ENCODE measurements around the gene KBTBD2. TPM values are rescaled to one million over a fixed set of nuclear protein-coding genes. Genes with fewer than 3 reads are reported as not detected.

The KBTBD2 gene
- polyA plus RNA-seq, 3 donors = 23.7 to 48.4 (median 33.9) TPM

DNA sequence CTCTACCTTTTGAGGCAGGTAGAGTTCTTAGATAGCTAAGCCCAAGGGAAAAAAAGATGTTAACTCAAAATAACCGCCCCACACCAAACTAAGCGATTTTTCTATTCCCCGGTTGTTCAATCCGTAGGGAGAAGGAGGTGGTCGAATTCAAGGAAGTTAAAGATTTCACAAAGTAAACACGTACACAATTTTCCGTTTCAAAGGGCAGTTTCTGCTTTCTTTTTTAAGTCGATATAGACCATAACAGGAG is 842 bp downstream of the KBTBD2 start:
- DNase-seq = peak in 1 of 3 donors; percentile 30
- Mint-ChIP-seq H3K27me3 (ENCODE audit: low read depth in 3 of 3) (peaks cover 0 to 5% (median 0%) of the 10 kb centered on the region in 3 donors), H3K36me3 (peaks cover 10 to 13% of the 10 kb centered on the region in 2 donors), H3K4me1 (peaks cover 46% of the 10 kb centered on the region), H3K27ac (peak overlapping the region; percentile 99), H3K4me3 (peak overlapping the region; percentile 96 to 99), H3K9me3 (peaks cover 0 to 2% (median 0%) of the 10 kb centered on the region in 7 donors)
- no peaks in the 10 kb centered on the region for H3K9me3 ChIP-seq (replicated peaks in 1 of 2; ENCODE audit: control insufficient read depth in 1 of 2, insufficient read depth in 1 of 2, low read length in 2 of 2)
- H3K27ac ChIP-seq (ENCODE audit: low read depth in 1 of 2, low read length in 2 of 2) = peak overlapping the region; percentile 79 to 98
- intact Hi-C loops (cut with micrococcal nuclease) = loop anchor here (5.0 to 10.0 kb wide), 4 partner anchors 172 to 398 kb away; partner anchors contain the start of genes LSM5 (in 2 of the 2), NT5C3A (in 2 of the 2), AVL9 (in 1 of the 2) and BBS9 (in 1 of the 2)
- H3K27me3 ChIP-seq (ENCODE audit: control insufficient read depth in 2 of 2, insufficient read depth in 2 of 2, low read length in 2 of 2) = no peaks in the 10 kb centered on the region
- H3K79me2 ChIP-seq (ENCODE audit: insufficient read depth, low read length) = peaks cover 53% of the 10 kb centered on the region
- peaks cover 21 to 38% of the 10 kb centered on the region in 2 donors for H3K4me1 ChIP-seq (ENCODE audit: control insufficient read depth in 1 of 2, insufficient read depth in 2 of 2, low read length in 2 of 2)
- H3K36me3 ChIP-seq (replicated peaks in 1 of 2; ENCODE audit: control insufficient read depth in 1 of 2, insufficient read depth in 2 of 2, low read length in 2 of 2) = peaks cover 0 to 6% of the 10 kb centered on the region in 2 donors
- no CpG with 5 or more reads among the region's 8 CpGs for WGBS (ENCODE audit: insufficient coverage)
- H3K9ac ChIP-seq (ENCODE audit: insufficient read depth, low read length, poor library complexity, severe bottlenecking) = peak overlapping the region; percentile 94
- H4K20me1 ChIP-seq (ENCODE audit: insufficient read depth, low read length) = peaks cover 46% of the 10 kb centered on the region
- H3K4me2 ChIP-seq (replicated peaks; ENCODE audit: extremely low read depth, low read length, poor library complexity, severe bottlenecking) = peak overlapping the region; percentile 78
- H2AFZ ChIP-seq (ENCODE audit: insufficient read depth, low read depth, low read length, poor library complexity, severe bottlenecking) = peak overlapping the region; percentile 39
- peak overlapping the region; percentile 80 to 98 (median 91) for H3K4me3 ChIP-seq (replicated peaks in 1 of 3; ENCODE audit: low read depth in 2 of 3, low read length in 3 of 3)
- TF ChIP-seq, protein P1, sequence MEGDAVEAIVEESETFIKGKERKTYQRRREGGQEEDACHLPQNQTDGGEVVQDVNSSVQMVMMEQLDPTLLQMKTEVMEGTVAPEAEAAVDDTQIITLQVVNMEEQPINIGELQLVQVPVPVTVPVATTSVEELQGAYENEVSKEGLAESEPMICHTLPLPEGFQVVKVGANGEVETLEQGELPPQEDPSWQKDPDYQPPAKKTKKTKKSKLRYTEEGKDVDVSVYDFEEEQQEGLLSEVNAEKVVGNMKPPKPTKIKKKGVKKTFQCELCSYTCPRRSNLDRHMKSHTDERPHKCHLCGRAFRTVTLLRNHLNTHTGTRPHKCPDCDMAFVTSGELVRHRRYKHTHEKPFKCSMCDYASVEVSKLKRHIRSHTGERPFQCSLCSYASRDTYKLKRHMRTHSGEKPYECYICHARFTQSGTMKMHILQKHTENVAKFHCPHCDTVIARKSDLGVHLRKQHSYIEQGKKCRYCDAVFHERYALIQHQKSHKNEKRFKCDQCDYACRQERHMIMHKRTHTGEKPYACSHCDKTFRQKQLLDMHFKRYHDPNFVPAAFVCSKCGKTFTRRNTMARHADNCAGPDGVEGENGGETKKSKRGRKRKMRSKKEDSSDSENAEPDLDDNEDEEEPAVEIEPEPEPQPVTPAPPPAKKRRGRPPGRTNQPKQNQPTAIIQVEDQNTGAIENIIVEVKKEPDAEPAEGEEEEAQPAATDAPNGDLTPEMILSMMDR (IDR thresholded peaks at IDR 0.05) = no peak

DNA sequence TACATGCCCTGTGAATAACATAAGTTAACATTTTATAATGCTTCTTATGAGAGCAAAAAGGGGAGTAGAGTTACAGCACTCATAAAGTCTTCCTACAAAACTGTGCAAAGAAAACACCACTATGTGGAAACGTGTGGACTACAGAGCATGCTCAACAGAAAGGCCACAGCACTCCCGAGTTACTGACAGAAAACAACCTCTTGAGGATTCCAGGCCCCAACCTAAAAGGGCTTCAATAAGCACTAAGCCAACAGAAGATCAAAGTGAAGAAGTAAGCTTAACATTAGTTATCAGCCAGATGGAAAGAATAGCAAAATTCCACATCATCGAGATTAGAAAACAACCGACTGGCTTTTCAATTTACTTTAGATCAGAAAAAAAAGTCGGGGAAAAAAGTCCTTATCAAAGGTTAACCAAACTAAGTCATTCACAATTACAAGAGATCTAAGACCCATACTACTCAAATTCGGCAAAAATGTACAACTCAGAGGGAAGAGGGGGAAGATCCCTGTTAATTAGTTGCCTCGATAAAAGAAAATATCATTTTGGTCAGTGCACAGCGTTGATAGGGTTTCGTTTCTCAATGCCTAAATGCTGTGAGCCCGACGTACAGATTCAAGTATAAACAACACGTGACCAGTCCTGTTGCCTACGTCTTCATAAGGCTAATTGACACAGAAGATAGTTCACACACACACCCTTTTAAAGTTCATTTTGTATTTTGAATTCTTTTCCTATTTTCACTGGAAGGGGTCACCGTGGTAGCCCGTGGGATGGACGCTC is 1.4 kb downstream of the KBTBD2 start:
- H3K27me3 Mint-ChIP-seq (ENCODE audit: low read depth in 3 of 3) = peaks cover 0 to 5% (median 0%) of the 10 kb centered on the region in 3 donors
- H3K36me3 Mint-ChIP-seq = peaks cover 12 to 16% of the 10 kb centered on the region in 2 donors
- Histone ChIP-seq H3K9ac (ENCODE audit: insufficient read depth, low read length, poor library complexity, severe bottlenecking) (peak overlapping the region; percentile 94), H3K9me3 (replicated peaks in 1 of 2; ENCODE audit: control insufficient read depth in 1 of 2, insufficient read depth in 1 of 2, low read length in 2 of 2) (no peaks in the 10 kb centered on the region), H4K20me1 (ENCODE audit: insufficient read depth, low read length) (peaks cover 51% of the 10 kb centered on the region), H3K4me1 (ENCODE audit: control insufficient read depth in 1 of 2, insufficient read depth in 2 of 2, low read length in 2 of 2) (peaks cover 21 to 38% of the 10 kb centered on the region in 2 donors), H3K36me3 (replicated peaks in 1 of 2; ENCODE audit: control insufficient read depth in 1 of 2, insufficient read depth in 2 of 2, low read length in 2 of 2) (peaks cover 0 to 6% of the 10 kb centered on the region in 2 donors), H3K4me3 (replicated peaks in 1 of 3; ENCODE audit: low read depth in 2 of 3, low read length in 3 of 3) (peak overlapping the region; percentile 80 to 98 (median 91)), H3K4me2 (replicated peaks; ENCODE audit: extremely low read depth, low read length, poor library complexity, severe bottlenecking) (peak overlapping the region; percentile 78), H3K79me2 (ENCODE audit: insufficient read depth, low read length) (peaks cover 58% of the 10 kb centered on the region), H2AFZ (ENCODE audit: insufficient read depth, low read depth, low read length, poor library complexity, severe bottlenecking) (peak overlapping the region; percentile 39), H3K27ac (ENCODE audit: low read depth in 1 of 2, low read length in 2 of 2) (peak overlapping the region; percentile 79 to 98), H3K27me3 (ENCODE audit: control insufficient read depth in 2 of 2, insufficient read depth in 2 of 2, low read length in 2 of 2) (no peaks in the 10 kb centered on the region)
- peaks cover 0 to 2% (median 0%) of the 10 kb centered on the region in 7 donors for H3K9me3 Mint-ChIP-seq
- 2% methylated on average over 6 of the region's 16 CpGs for WGBS (ENCODE audit: insufficient coverage)
- H3K4me3 Mint-ChIP-seq = peak overlapping the region; percentile 96 to 99
- peak overlapping the region; percentile 99 for H3K27ac Mint-ChIP-seq
- TF ChIP-seq, protein P1 (IDR thresholded peaks at IDR 0.05) = no peak
- intact Hi-C loops (cut with micrococcal nuclease) = loop anchor here (5.0 to 10.0 kb wide), 4 partner anchors 172 to 398 kb away; partner anchors contain the start of genes LSM5 (in 2 of the 2), NT5C3A (in 2 of the 2), AVL9 (in 1 of the 2) and BBS9 (in 1 of the 2)
- peak; percentile 62 to 73 (median 69) for DNase-seq
- peaks cover 49% of the 10 kb centered on the region for H3K4me1 Mint-ChIP-seq
